Thyroid gland (tissue), 4 donors: ENCODE data around the gene SLC25A26.

ENCODE experiments used
- POLR2A ChIP-seq, 2 donors: fragments of 450-650 bp; IDR thresholded peaks; one replicate each; pipeline ENCODE4 v1.6.1; 2017; ENCODE audit warnings: antibody characterized with exemption in 2 of 2, mild to moderate bottlenecking in 2 of 2, moderate library complexity in 1 of 2
- TF ChIP-seq, protein P1 (sequence below), 6 experiments: fragments of 200-600 bp in 3 of 6; fragments of 450-650 bp in 3 of 6; sonication (generic) in 3 of 6; IDR thresholded peaks; one replicate each; pipeline ENCODE4 v1.5.1; 2016 to 2019; ENCODE audit warnings: antibody characterized with exemption in 6 of 6, mild to moderate bottlenecking in 2 of 6, inconsistent platforms in 1 of 6, moderate library complexity in 1 of 6

DNA sequence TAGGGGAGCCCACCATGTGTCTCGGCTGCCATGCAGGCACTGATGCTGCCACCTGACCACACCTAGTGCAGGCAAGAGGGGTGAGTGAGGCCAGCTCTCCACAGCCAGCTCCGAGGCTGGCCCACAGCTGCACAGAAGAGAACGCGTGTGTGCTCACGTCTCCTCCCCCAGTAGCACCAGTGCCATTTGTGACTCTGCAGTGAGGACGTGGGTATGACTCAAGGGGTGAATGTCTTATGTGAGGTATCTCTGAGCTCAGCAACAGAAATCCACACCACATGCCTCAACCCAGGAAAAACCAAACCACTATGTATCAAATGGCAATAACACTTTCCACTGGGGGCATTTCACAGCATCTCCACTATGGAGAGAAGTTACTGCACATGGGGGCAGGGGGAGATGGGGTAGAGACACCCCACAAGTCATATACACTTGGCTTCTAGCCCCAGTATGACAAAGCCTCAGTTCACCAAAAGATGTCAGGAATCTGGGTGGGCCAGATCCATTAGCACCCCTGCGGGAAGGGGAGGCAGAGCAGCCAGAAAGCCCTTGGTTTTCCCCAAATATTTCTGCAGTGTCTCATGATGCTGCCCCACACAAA is 192.4 kb downstream of the SLC25A26 start:
- TF ChIP-seq, protein P1, sequence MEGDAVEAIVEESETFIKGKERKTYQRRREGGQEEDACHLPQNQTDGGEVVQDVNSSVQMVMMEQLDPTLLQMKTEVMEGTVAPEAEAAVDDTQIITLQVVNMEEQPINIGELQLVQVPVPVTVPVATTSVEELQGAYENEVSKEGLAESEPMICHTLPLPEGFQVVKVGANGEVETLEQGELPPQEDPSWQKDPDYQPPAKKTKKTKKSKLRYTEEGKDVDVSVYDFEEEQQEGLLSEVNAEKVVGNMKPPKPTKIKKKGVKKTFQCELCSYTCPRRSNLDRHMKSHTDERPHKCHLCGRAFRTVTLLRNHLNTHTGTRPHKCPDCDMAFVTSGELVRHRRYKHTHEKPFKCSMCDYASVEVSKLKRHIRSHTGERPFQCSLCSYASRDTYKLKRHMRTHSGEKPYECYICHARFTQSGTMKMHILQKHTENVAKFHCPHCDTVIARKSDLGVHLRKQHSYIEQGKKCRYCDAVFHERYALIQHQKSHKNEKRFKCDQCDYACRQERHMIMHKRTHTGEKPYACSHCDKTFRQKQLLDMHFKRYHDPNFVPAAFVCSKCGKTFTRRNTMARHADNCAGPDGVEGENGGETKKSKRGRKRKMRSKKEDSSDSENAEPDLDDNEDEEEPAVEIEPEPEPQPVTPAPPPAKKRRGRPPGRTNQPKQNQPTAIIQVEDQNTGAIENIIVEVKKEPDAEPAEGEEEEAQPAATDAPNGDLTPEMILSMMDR (IDR thresholded peaks at IDR 0.05), result no peak
- no peak for TF ChIP-seq POLR2A (IDR thresholded peaks at IDR 0.05)
